Measurements from ENCODE around the gene FLT3LG.

Gene FLT3LG

GRCh38 chr19:49447485-49448431 is 26.3 kb upstream of the FLT3LG start:
- TF ChIP-seq CTCF (IDR thresholded peaks at IDR 0.05; ENCODE audit: insufficient read depth, missing control alignments), result no peak
- no peak for DNase-seq (ENCODE audit: insufficient read length, low spot score)
- FAIRE-seq, result no peak

GRCh38 chr19:49448432-49448786 is 25.6 kb upstream of the FLT3LG start:
- DNase-seq (ENCODE audit: insufficient read length, low spot score) (no peak), FAIRE-seq (no peak)
- no peak for TF ChIP-seq CTCF (IDR thresholded peaks at IDR 0.05; ENCODE audit: insufficient read depth, missing control alignments)

- DNase-seq (ENCODE audit: insufficient read length, low spot score) (no peak), FAIRE-seq (no peak)
- TF ChIP-seq CTCF (IDR thresholded peaks at IDR 0.05; ENCODE audit: insufficient read depth, missing control alignments), result no peak
These were observed 23.6 kb upstream of the FLT3LG start for GRCh38 chr19:49450405-49450804.

- FAIRE-seq (peak; percentile 32), DNase-seq (ENCODE audit: insufficient read length, low spot score) (peak; percentile 83)
- no peak for TF ChIP-seq CTCF (IDR thresholded peaks at IDR 0.05; ENCODE audit: insufficient read depth, missing control alignments)
These were observed 22.4 kb upstream of the FLT3LG start, which contains the start of gene PIH1D1 for GRCh38 chr19:49451430-49452181. PIH1D1 (minus strand) TSS chr19:49451814; CDS start chr19:49451574, 240 bp downstream.

GRCh38 chr19:49453013-49453756 is 20.8 kb upstream of the FLT3LG start, which contains the start of gene ALDH16A1:
ALDH16A1 (plus strand) TSS chr19:49453225; CDS start chr19:49453332, 107 bp downstream.
- TF ChIP-seq CTCF (IDR thresholded peaks at IDR 0.05; ENCODE audit: insufficient read depth, missing control alignments), result no peak
- FAIRE-seq (no peak), DNase-seq (ENCODE audit: insufficient read length, low spot score) (peak; percentile 90)

- no peak for DNase-seq (ENCODE audit: insufficient read length, low spot score)
- no peak for FAIRE-seq
- no peak for TF ChIP-seq CTCF (IDR thresholded peaks at IDR 0.05; ENCODE audit: insufficient read depth, missing control alignments)
These were observed 20.2 kb upstream of the FLT3LG start for GRCh38 chr19:49453757-49454240.

Measured in D721Med (cell line).